PC-3 (cell line): ENCODE results near the gene RMI2. TPM values are rescaled to one million over a fixed set of nuclear protein-coding genes. Genes with fewer than 3 reads are reported as not detected.

Experiments used
- ATAC-seq: fragments of 200-7000 bp; cut with Tn5 transposase; 2 replicates; pipeline ENCODE4 v1.9.1; 2020; ENCODE audit warnings: mild to moderate bottlenecking, moderate library complexity
- BruUV-seq: library from RNA; stranded (reverse); fragments of 400-500 nt; replicated peaks from 2 replicates; lab custom pipeline; 2021; lab: Mats Ljungman, UMichigan
- CTCF ChIA-PET: fragments of 300-600 bp; sonication (Branson Sonifier 250); formaldehyde crosslinking; loops from one replicate; lab custom pipeline; 2022; ENCODE audit warnings: antibody characterized with exemption; lab: Charles Lee
- POLR2A ChIA-PET: fragments of 300-600 bp; sonication (Branson Sonifier 250); formaldehyde crosslinking; loops from one replicate; lab custom pipeline; 2022; ENCODE audit warnings: antibody characterized with exemption; ENCODE audit not compliant: unreplicated experiment; lab: Charles Lee
- DNase-seq: peaks from one replicate; pipeline ENCODE4 v3.0.0-alpha.2; 2015
- H2AFZ ChIP-seq: fragments of 300-600 bp; sonication (generic); 2 replicates; pipeline ENCODE4 v1.6.0; 2016; ENCODE audit warnings: antibody characterized with exemption, low read length
- H3F3A ChIP-seq: fragments of 300-600 bp; sonication (generic); one replicate; pipeline ENCODE4 v1.6.0; 2017; ENCODE audit warnings: antibody characterized with exemption, low read length, control low read depth, mild to moderate bottlenecking; ENCODE audit not compliant: unreplicated experiment
- H3K27ac ChIP-seq: fragments of 300-600 bp; sonication (generic); 2 replicates; pipeline ENCODE4 v1.5.1; 2016; ENCODE audit warnings: mild to moderate bottlenecking, low read length
- H3K27me3 ChIP-seq: fragments of 300-600 bp; sonication (generic); 2 replicates; pipeline ENCODE4 v1.6.1; 2016; ENCODE audit warnings: low read length, mixed read lengths
- H3K36me3 ChIP-seq: fragments of 300-600 bp; sonication (generic); 2 replicates; pipeline ENCODE4 v1.6.1; 2016; ENCODE audit warnings: low read depth, mixed run types, low read length, mixed read lengths
- H3K4me1 ChIP-seq: fragments of 300-600 bp; sonication (generic); 2 replicates; pipeline ENCODE4 v1.5.1; 2016; ENCODE audit warnings: low read length; ENCODE audit not compliant: insufficient read depth
- H3K4me2 ChIP-seq: fragments of 300-600 bp; sonication (generic); 2 replicates; pipeline ENCODE4 v1.6.0; 2016; ENCODE audit warnings: low read length
- H3K4me3 ChIP-seq: fragments of 300-600 bp; sonication (generic); 2 replicates; pipeline ENCODE4 v1.5.1; 2016; ENCODE audit warnings: mild to moderate bottlenecking, low read length, mixed read lengths
- H3K79me2 ChIP-seq: fragments of 300-600 bp; sonication (generic); 2 replicates; pipeline ENCODE4 v1.6.1; 2017; ENCODE audit warnings: low read length, mixed read lengths
- H3K9ac ChIP-seq: fragments of 300-600 bp; sonication (generic); 2 replicates; pipeline ENCODE4 v1.6.0; 2016; ENCODE audit warnings: mild to moderate bottlenecking, low read length
- H3K9me2 ChIP-seq: fragments of 300-600 bp; sonication (generic); replicated peaks from 2 replicates; pipeline ENCODE4 v1.6.1; 2016; ENCODE audit warnings: mixed run types, low read length, mixed read lengths
- H3K9me3 ChIP-seq: fragments of 300-600 bp; sonication (generic); 2 replicates; pipeline ENCODE4 v1.6.1; 2016; ENCODE audit warnings: low read length, mixed read lengths
- H4K20me1 ChIP-seq: fragments of 300-600 bp; sonication (generic); 2 replicates; pipeline ENCODE4 v1.6.1; 2016; ENCODE audit warnings: low read length, mixed read lengths
- EZH2 ChIP-seq: fragments of 300-600 bp; sonication (generic); IDR thresholded peaks from one replicate; pipeline ENCODE4 v1.6.1; 2017; ENCODE audit warnings: antibody characterized with exemption, mild to moderate bottlenecking, low read length; ENCODE audit not compliant: unreplicated experiment
- EZH2phosphoT487 ChIP-seq: fragments of 300-600 bp; sonication (generic); IDR thresholded peaks from 2 replicates; pipeline ENCODE4 v1.6.1; 2018; ENCODE audit warnings: mild to moderate bottlenecking, antibody characterized with exemption, low read length, borderline replicate concordance
- intact Hi-C: fragments of 100-400 bp; cut with micrococcal nuclease; formaldehyde crosslinking; loops from 2 replicates; pipeline ENCODE4 v1.9.0; 2023
- total RNA-seq: library from RNA; depleted of rRNA; stranded (reverse); fragments of >200 nt; gene quantifications from 2 replicates; pipeline ENCODE4 v1.2.3, GENCODE V29; 2014
- TF ChIP-seq, protein P1 (sequence below): fragments of 300-600 bp; sonication (generic); conservative IDR thresholded peaks from 2 replicates; pipeline ENCODE4 v1.5.1; 2017; ENCODE audit warnings: antibody characterized with exemption, low read depth, mild to moderate bottlenecking, low read length

RMI2 gene
- total RNA-seq, 1 experiment from 2014 or later, result 10.9 TPM

GRCh38 chr16:11326084-11326736 lies 19.0 kb upstream of the RMI2 start:
- peaks cover 16% of the 10 kb centered on the region for H3K4me1 ChIP-seq
- no peaks in the 10 kb centered on the region for H3K36me3 ChIP-seq
- ChIA-PET CTCF (no interaction called here), POLR2A (no interaction called here)
- no peak overlapping the region for H3K9ac ChIP-seq
- H3K4me2 ChIP-seq, result no peak overlapping the region
- DNase-seq (no peak), ATAC-seq (no peak)
- no TSS peak for BruUV-seq
- H3K79me2 ChIP-seq, result no peaks in the 10 kb centered on the region
- TF ChIP-seq EZH2phosphoT487, result no peak
- no peak for TF ChIP-seq EZH2
- TF ChIP-seq, protein P1, sequence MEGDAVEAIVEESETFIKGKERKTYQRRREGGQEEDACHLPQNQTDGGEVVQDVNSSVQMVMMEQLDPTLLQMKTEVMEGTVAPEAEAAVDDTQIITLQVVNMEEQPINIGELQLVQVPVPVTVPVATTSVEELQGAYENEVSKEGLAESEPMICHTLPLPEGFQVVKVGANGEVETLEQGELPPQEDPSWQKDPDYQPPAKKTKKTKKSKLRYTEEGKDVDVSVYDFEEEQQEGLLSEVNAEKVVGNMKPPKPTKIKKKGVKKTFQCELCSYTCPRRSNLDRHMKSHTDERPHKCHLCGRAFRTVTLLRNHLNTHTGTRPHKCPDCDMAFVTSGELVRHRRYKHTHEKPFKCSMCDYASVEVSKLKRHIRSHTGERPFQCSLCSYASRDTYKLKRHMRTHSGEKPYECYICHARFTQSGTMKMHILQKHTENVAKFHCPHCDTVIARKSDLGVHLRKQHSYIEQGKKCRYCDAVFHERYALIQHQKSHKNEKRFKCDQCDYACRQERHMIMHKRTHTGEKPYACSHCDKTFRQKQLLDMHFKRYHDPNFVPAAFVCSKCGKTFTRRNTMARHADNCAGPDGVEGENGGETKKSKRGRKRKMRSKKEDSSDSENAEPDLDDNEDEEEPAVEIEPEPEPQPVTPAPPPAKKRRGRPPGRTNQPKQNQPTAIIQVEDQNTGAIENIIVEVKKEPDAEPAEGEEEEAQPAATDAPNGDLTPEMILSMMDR, result no peak
- no peaks in the 10 kb centered on the region for H3K9me3 ChIP-seq
- H3K27me3 ChIP-seq, result no peaks in the 10 kb centered on the region
- no peaks in the 10 kb centered on the region for H3F3A ChIP-seq
- intact Hi-C loops, result no loop called here
- no peaks in the 10 kb centered on the region for H4K20me1 ChIP-seq
- H3K4me3 ChIP-seq, result no peak overlapping the region
- no peak overlapping the region for H3K27ac ChIP-seq
- no peak overlapping the region for H2AFZ ChIP-seq
- H3K9me2 ChIP-seq, result no peaks in the 10 kb centered on the region

DNA sequence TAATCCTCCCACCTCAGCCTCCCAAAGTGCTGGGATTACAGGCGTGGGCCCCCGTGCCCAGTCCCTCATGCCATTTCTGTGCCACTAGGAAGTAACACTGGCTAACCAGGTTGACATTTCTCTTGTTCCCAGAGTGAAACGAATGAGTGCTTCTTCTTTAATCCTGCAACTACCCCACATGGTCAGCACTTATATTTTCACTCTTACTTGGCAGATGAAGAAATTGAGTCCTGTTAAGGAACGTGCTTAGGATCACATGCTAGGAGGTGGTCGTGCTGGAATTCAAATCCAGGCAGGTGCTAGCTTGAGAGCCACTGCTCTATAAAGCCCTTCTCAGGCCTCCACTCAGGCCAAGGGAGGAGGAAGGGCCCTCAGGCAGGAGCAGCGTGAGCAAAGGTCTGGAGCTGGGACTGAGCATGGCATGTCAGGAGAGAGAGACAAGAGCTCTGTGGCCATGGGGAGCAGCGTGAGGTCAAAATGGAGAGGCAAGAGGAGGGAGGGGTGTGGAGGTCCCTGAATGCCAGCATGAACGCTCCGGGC lies 18.5 kb upstream of the RMI2 start:
- Histone ChIP-seq H3K4me3 (no peak overlapping the region), H4K20me1 (no peaks in the 10 kb centered on the region), H3F3A (no peaks in the 10 kb centered on the region), H3K4me2 (no peak overlapping the region), H3K4me1 (peaks cover 16% of the 10 kb centered on the region), H3K9ac (no peak overlapping the region), H3K9me2 (no peaks in the 10 kb centered on the region), H3K79me2 (no peaks in the 10 kb centered on the region), H3K27me3 (no peaks in the 10 kb centered on the region), H3K9me3 (no peaks in the 10 kb centered on the region), H2AFZ (no peak overlapping the region), H3K36me3 (no peaks in the 10 kb centered on the region), H3K27ac (no peak overlapping the region)
- ChIA-PET CTCF (no interaction called here), POLR2A (no interaction called here)
- BruUV-seq, result no TSS peak
- TF ChIP-seq EZH2phosphoT487, result no peak
- TF ChIP-seq EZH2, result no peak
- TF ChIP-seq, protein P1, result no peak
- DNase-seq (no peak), ATAC-seq (no peak)
- intact Hi-C loops, result no loop called here
